GM12878 (cell line): ENCODE measurements around the gene ROR2. TPM values are rescaled to one million over a fixed set of nuclear protein-coding genes. Genes with fewer than 3 reads are reported as not detected.
"Not testable (repeated sequence)": the region's sequence is repeated elsewhere in the genome, so short reads cannot be mapped to it uniquely, and the experiment has no call there.

Experiments
- ATAC-seq: fragments of 200-7000 bp; cut with Tn5 transposase; 3 replicates; pipeline ENCODE4 v1.9.1; 2020; ENCODE audit warnings: mild to moderate bottlenecking, moderate library complexity
- BruUV-seq: library from RNA; stranded (reverse); fragments of 400-500 nt; replicated peaks from 2 replicates; lab custom pipeline; 2021; lab: Mats Ljungman, UMichigan
- CTCF ChIA-PET: fragments of 300-600 bp; sonication (Branson Sonifier 250); formaldehyde crosslinking; extraction: SDS; loops from one replicate; lab custom pipeline; 2021; ENCODE audit warnings: inconsistent platforms; lab: Yijun Ruan, JAX
- POLR2A ChIA-PET: fragments of 350-600 bp; formaldehyde crosslinking; extraction: SDS; loops from one replicate; lab custom pipeline; 2021; ENCODE audit warnings: inconsistent platforms; lab: Charles Lee
- RAD21 ChIA-PET: fragments of 300-600 bp; sonication (Branson Sonifier 250); formaldehyde crosslinking; loops from one replicate; lab custom pipeline; 2023; ENCODE audit warnings: antibody characterized with exemption; ENCODE audit not compliant: unreplicated experiment; lab: Charles Lee
- SMC1A ChIA-PET: fragments of 300-600 bp; sonication (Branson Sonifier 250); formaldehyde crosslinking; loops from one replicate; lab custom pipeline; 2023; ENCODE audit not compliant: unreplicated experiment, uncharacterized antibody; lab: Charles Lee
- DNase-seq: peaks from one replicate; pipeline ENCODE4 v3.0.0-alpha.2; 2011; ENCODE audit warnings: low read depth, low spot score
- FAIRE-seq: peaks from 3 replicates; lab custom pipeline; 2011; peaks lifted over from hg19 to GRCh38; lab: Jason Lieb, UNC
- H2AFZ ChIP-seq: 2 replicates; pipeline ENCODE4 v1.6.0; 2011; ENCODE audit warnings: low read depth, low read length, control low read depth; ENCODE audit not compliant: control insufficient read depth
- H3K27ac ChIP-seq: 2 replicates; pipeline ENCODE4 v1.5.1; 2011; ENCODE audit warnings: control low read depth; ENCODE audit not compliant: control insufficient read depth, insufficient read depth
- H3K27me3 ChIP-seq, 2 experiments: replicated peaks in 1 of 2; 2 replicates each; pipeline versions ENCODE4 v1.6.0 to v1.6.1; 2011; ENCODE audit warnings: low read length in 1 of 2; ENCODE audit not compliant: control insufficient read depth in 2 of 2, insufficient read depth in 2 of 2
- H3K36me3 ChIP-seq, 2 experiments: 2 replicates each; pipeline ENCODE4 v1.5.1; 2011; ENCODE audit warnings: low read length in 1 of 2; ENCODE audit not compliant: control insufficient read depth in 2 of 2, insufficient read depth in 2 of 2
- H3K4me1 ChIP-seq: 2 replicates; pipeline ENCODE4 v1.6.1; 2011; ENCODE audit warnings: mild to moderate bottlenecking, low read length, moderate library complexity, mixed read lengths; ENCODE audit not compliant: control insufficient read depth, insufficient read depth
- H3K4me2 ChIP-seq: 2 replicates; pipeline ENCODE4 v1.6.0; 2011; ENCODE audit warnings: control low read depth; ENCODE audit not compliant: control insufficient read depth, insufficient read depth
- H3K4me3 ChIP-seq: fragments of 200-600 bp; sonication (generic); 2 replicates; pipeline ENCODE4 v1.5.1; 2016
- H3K79me2 ChIP-seq: 2 replicates; pipeline ENCODE4 v1.6.0; 2011; ENCODE audit warnings: low read length; ENCODE audit not compliant: control insufficient read depth, insufficient read depth
- H3K9ac ChIP-seq: 2 replicates; pipeline ENCODE4 v1.8.0; 2011; ENCODE audit warnings: low read length, control low read depth, mixed read lengths; ENCODE audit not compliant: control insufficient read depth, insufficient read depth
- H3K9me3 ChIP-seq: replicated peaks from 3 replicates; pipeline ENCODE4 v1.5.1; 2011; ENCODE audit warnings: mild to moderate bottlenecking, low read length; ENCODE audit not compliant: control insufficient read depth, insufficient read depth
- H4K20me1 ChIP-seq: 2 replicates; pipeline ENCODE4 v1.6.0; 2011; ENCODE audit not compliant: control insufficient read depth, insufficient read depth
- EED ChIP-seq: sonication (generic); IDR thresholded peaks from 2 replicates; pipeline ENCODE4 v1.6.1; 2016; ENCODE audit warnings: antibody characterized with exemption, low read depth
- MEF2A ChIP-seq: IDR thresholded peaks from 2 replicates; pipeline ENCODE4 v1.6.1; 2011; ENCODE audit warnings: low read depth, mild to moderate bottlenecking, low read length, moderate library complexity; ENCODE audit not compliant: insufficient read depth
- RBBP5 ChIP-seq: fragments of 200-600 bp; sonication (generic); conservative IDR thresholded peaks from 2 replicates; pipeline ENCODE4 v1.6.1; 2016
- STAT1 ChIP-seq: fragments of 450-650 bp; conservative IDR thresholded peaks from 2 replicates; pipeline ENCODE4 v1.6.1; 2014; ENCODE audit warnings: antibody characterized with exemption, mild to moderate bottlenecking
- WGBS: methylation state at CpG from one replicate; pipeline ENCODE4 v1.1.6; 2016; ENCODE audit warnings: low lambda C conversion rate; ENCODE audit not compliant: insufficient replicate concordance, insufficient coverage; ENCODE audit errors: missing lambda C conversion rate; 5-methylcytosine and 5-hydroxymethylcytosine counted together
- in situ Hi-C: fragments of 300-500 bp; cut with MboI; formaldehyde crosslinking; loops from 9 replicates; pipeline ENCODE4 v1.14.3; 2018; ENCODE audit warnings: mixed read lengths
- intact Hi-C: fragments of 100-400 bp; cut with micrococcal nuclease; formaldehyde crosslinking; loops from one replicate; pipeline ENCODE4 v1.14.2; 2022; ENCODE audit not compliant: unreplicated experiment
- polyA plus RNA-seq, 11 experiments: library from polyadenylated mRNA; depleted of rRNA in 4 of 11; unstranded in 6 of 11; stranded (reverse) in 5 of 11; fragments of >200 nt; fragmentation: Nextera tagmentation in 4 of 11; fragmentation: Illumina TruSeq in 1 of 11; extraction: Ambion mirVana in 4 of 11; extraction: Trizol in 1 of 11; gene quantifications; 1 replicate in 1 of 11; 2 replicates in 10 of 11; pipeline versions ENCODE4 v1.2.1 to v1.2.3, GENCODE V29; 2011 to 2016; ENCODE audit warnings: inconsistent platforms in 2 of 11, missing spikeins in 2 of 11, low read depth in 1 of 11
- total RNA-seq, 4 experiments: library from RNA; depleted of rRNA in 3 of 4; stranded (reverse); fragments of >200 nt in 3 of 4; fragmentation: Illumina TruSeq in 1 of 4; extraction: Trizol in 1 of 4; gene quantifications; 2 replicates each; pipeline versions ENCODE4 v1.2.1 to v1.2.3, GENCODE V29; 2013 to 2021

ROR2 gene
- total and polyA plus RNA-seq, 10 of the 15 experiments (the other 5 are each of a cell fraction or from before 2014, with no cell fraction given), result 0.03 to 0.05 TPM; not detected in 8

GRCh38 chr9:91517801-91518200 lies 432.2 kb downstream of the ROR2 start:
- no peak for ATAC-seq
- ChIA-PET POLR2A (no interaction called here), CTCF (interaction anchor here (0.7 kb wide), 1 partner anchor 510 kb away, joined by 3 read pairs; no protein-coding TSS in a partner anchor), SMC1A (no interaction called here), RAD21 (no interaction called here)
- TF ChIP-seq RBBP5, result no peak
- TF ChIP-seq MEF2A, result no peak
- TF ChIP-seq STAT1, result no peak
- TF ChIP-seq EED, result no peak
- Histone ChIP-seq H3K4me2 (no peak overlapping the region), H2AFZ (no peak overlapping the region), H3K4me1 (peaks cover 10% of the 10 kb centered on the region), H3K36me3 (no peaks in the 10 kb centered on the region), H3K4me3 (no peak overlapping the region), H3K27me3 (no peaks in the 10 kb centered on the region), H3K9ac (no peak overlapping the region), H3K27ac (no peak overlapping the region), H3K79me2 (no peaks in the 10 kb centered on the region), H3K9me3 (peaks cover 5% of the 10 kb centered on the region), H4K20me1 (no peaks in the 10 kb centered on the region)
- intact Hi-C loops, result no loop called here
- BruUV-seq, result no TSS peak
- in situ Hi-C loops, result no loop called here
- no peak for FAIRE-seq
- 29% methylated on average over 3 of the region's 3 CpGs for WGBS
- no peak for DNase-seq

GRCh38 chr9:91517332-91517731 lies 432.7 kb downstream of the ROR2 start:
- H3K36me3 ChIP-seq, H3K4me1 ChIP-seq, in situ Hi-C loops, BruUV-seq, DNase-seq, CTCF ChIA-PET, RAD21 ChIA-PET, H2AFZ ChIP-seq, H4K20me1 ChIP-seq, intact Hi-C loops, POLR2A ChIA-PET, H3K4me3 ChIP-seq, ATAC-seq, H3K9ac ChIP-seq, H3K79me2 ChIP-seq, H3K27me3 ChIP-seq, FAIRE-seq, H3K9me3 ChIP-seq, H3K4me2 ChIP-seq, H3K27ac ChIP-seq: not testable (repeated sequence)
- 100% methylated on average over 3 of the region's 4 CpGs for WGBS
- SMC1A ChIA-PET, result interaction anchor here (0.9 kb wide), 1 partner anchor 10 kb away, joined by 3 read pairs; no protein-coding TSS in a partner anchor
